Neural progenitor cell (in vitro differentiated cells): Measurements from ENCODE around the gene SLC10A7. TPM values are rescaled to one million over a fixed set of nuclear protein-coding genes. Genes with fewer than 3 reads are reported as not detected.
A peak's percentile ranks its signal among the peaks of the same experiment; 100 is the strongest.

ENCODE experiments used
- DNase-seq: peaks from one replicate; pipeline ENCODE4 v3.0.0-alpha.2; 2016; ENCODE audit warnings: low spot score
- H2AFZ ChIP-seq: fragments of 200-600 bp; sonication (generic); replicated peaks from 2 replicates; pipeline ENCODE4 v1.6.1; 2016; ENCODE audit warnings: antibody characterized with exemption
- H3F3A ChIP-seq: fragments of 200-600 bp; sonication (generic); 2 replicates; pipeline ENCODE4 v1.6.1; 2016; ENCODE audit warnings: antibody characterized with exemption, low read depth
- H3K27ac ChIP-seq: fragments of 200-600 bp; sonication (generic); 2 replicates; pipeline ENCODE4 v1.5.1; 2016; ENCODE audit warnings: mild to moderate bottlenecking
- H3K27me3 ChIP-seq: fragments of 200-600 bp; sonication (generic); 2 replicates; pipeline ENCODE4 v1.6.1; 2016; ENCODE audit warnings: mild to moderate bottlenecking, moderate library complexity
- H3K36me3 ChIP-seq: fragments of 200-600 bp; sonication (generic); 2 replicates; pipeline ENCODE4 v1.5.1; 2016
- H3K4me1 ChIP-seq: fragments of 200-600 bp; sonication (generic); 2 replicates; pipeline ENCODE4 v1.6.1; 2016; ENCODE audit warnings: mixed run types
- H3K4me2 ChIP-seq: fragments of 200-600 bp; sonication (generic); 2 replicates; pipeline ENCODE4 v1.6.1; 2016
- H3K4me3 ChIP-seq: fragments of 200-600 bp; sonication (generic); 2 replicates; pipeline ENCODE4 v1.5.1; 2016
- H3K79me2 ChIP-seq: fragments of 200-600 bp; sonication (generic); 2 replicates; pipeline ENCODE4 v1.6.1; 2016; ENCODE audit warnings: low read depth
- H3K9ac ChIP-seq: fragments of 200-600 bp; sonication (generic); 2 replicates; pipeline ENCODE4 v1.6.1; 2016
- H3K9me3 ChIP-seq: fragments of 200-600 bp; sonication (generic); 2 replicates; pipeline ENCODE4 v1.5.1; 2016; ENCODE audit warnings: low read depth
- H4K20me1 ChIP-seq: fragments of 200-600 bp; sonication (generic); 2 replicates; pipeline ENCODE4 v1.6.1; 2016; ENCODE audit warnings: low read depth
- H3K27ac Mint-ChIP-seq: 3 replicates; pipeline ENCODE4 v1.8.0; 2021; ENCODE audit warnings: mixed read lengths
- H3K27me3 Mint-ChIP-seq: 2 replicates; pipeline ENCODE4 v1.8.0; 2022; ENCODE audit warnings: low read depth, mild to moderate bottlenecking, inconsistent platforms, moderate library complexity, mixed read lengths; ENCODE audit not compliant: insufficient read depth
- H3K36me3 Mint-ChIP-seq: 3 replicates; pipeline ENCODE4 v1.8.0; 2021; ENCODE audit warnings: mixed read lengths
- H3K4me1 Mint-ChIP-seq: 3 replicates; pipeline ENCODE4 v1.8.0; 2021; ENCODE audit warnings: mixed read lengths
- H3K4me3 Mint-ChIP-seq: 3 replicates; pipeline ENCODE4 v1.8.0; 2021; ENCODE audit warnings: mild to moderate bottlenecking, moderate library complexity, mixed read lengths
- H3K9me3 Mint-ChIP-seq: 3 replicates; pipeline ENCODE4 v1.8.0; 2020; ENCODE audit warnings: mixed read lengths
- CTCF ChIP-seq: fragments of 200-600 bp; sonication (generic); IDR thresholded peaks from 2 replicates; pipeline ENCODE4 v1.5.1; 2017; ENCODE audit warnings: antibody characterized with exemption, mild to moderate bottlenecking
- EZH2 ChIP-seq: fragments of 200-600 bp; sonication (generic); IDR thresholded peaks from 2 replicates; pipeline ENCODE4 v1.6.1; 2017; ENCODE audit warnings: antibody characterized with exemption, mild to moderate bottlenecking, moderate library complexity
- EZH2phosphoT487 ChIP-seq: fragments of 200-600 bp; sonication (generic); IDR thresholded peaks from 2 replicates; pipeline ENCODE4 v1.6.1; 2017; ENCODE audit warnings: antibody characterized with exemption
- total RNA-seq: library from RNA; depleted of rRNA; stranded (reverse); fragments of >200 nt; gene quantifications from 2 replicates; pipeline ENCODE4 v1.2.3, GENCODE V29; 2015; ENCODE audit warnings: low replicate concordance

Gene SLC10A7
- total RNA-seq, 1 donor from 2014 or later = 9.9 TPM

GRCh38 chr4:146525754-146526153, 4.0 kb upstream of the SLC10A7 start:
- no peaks in the 10 kb centered on the region for H3K36me3 ChIP-seq
- Mint-ChIP-seq H3K4me3 (no peak overlapping the region), H3K27ac (no peak overlapping the region), H3K36me3 (no peaks in the 10 kb centered on the region), H3K27me3 (peaks cover 2% of the 10 kb centered on the region), H3K9me3 (peaks cover 4% of the 10 kb centered on the region), H3K4me1 (peaks cover 5% of the 10 kb centered on the region)
- H3K79me2 ChIP-seq = no peaks in the 10 kb centered on the region
- H4K20me1 ChIP-seq = no peaks in the 10 kb centered on the region
- H3K4me1 ChIP-seq = no peaks in the 10 kb centered on the region
- no peaks in the 10 kb centered on the region for H3K9me3 ChIP-seq
- H2AFZ ChIP-seq = no peak overlapping the region
- no peak overlapping the region for H3K27ac ChIP-seq
- H3F3A ChIP-seq = peaks cover 12% of the 10 kb centered on the region
- H3K4me3 ChIP-seq = no peak overlapping the region
- no peak for DNase-seq
- peaks cover 19% of the 10 kb centered on the region for H3K27me3 ChIP-seq
- H3K9ac ChIP-seq = no peak overlapping the region
- H3K4me2 ChIP-seq = no peak overlapping the region
- TF ChIP-seq EZH2phosphoT487 (no peak), EZH2 (no peak), CTCF (no peak)

GRCh38 chr4:146524663-146525062, 2.9 kb upstream of the SLC10A7 start:
- peaks cover 5% of the 10 kb centered on the region for H3K4me1 Mint-ChIP-seq
- H3K4me2 ChIP-seq = no peak overlapping the region
- H3K9ac ChIP-seq = no peak overlapping the region
- no peak for TF ChIP-seq EZH2phosphoT487
- TF ChIP-seq CTCF = no peak
- TF ChIP-seq EZH2 = no peak
- H3K79me2 ChIP-seq = no peaks in the 10 kb centered on the region
- H3K9me3 ChIP-seq = no peaks in the 10 kb centered on the region
- H3F3A ChIP-seq = peaks cover 12% of the 10 kb centered on the region
- no peaks in the 10 kb centered on the region for H3K36me3 ChIP-seq
- peaks cover 2% of the 10 kb centered on the region for H3K27me3 Mint-ChIP-seq
- H4K20me1 ChIP-seq = no peaks in the 10 kb centered on the region
- no peaks in the 10 kb centered on the region for H3K36me3 Mint-ChIP-seq
- no peaks in the 10 kb centered on the region for H3K9me3 Mint-ChIP-seq
- no peak overlapping the region for H2AFZ ChIP-seq
- peaks cover 30% of the 10 kb centered on the region for H3K27me3 ChIP-seq
- no peaks in the 10 kb centered on the region for H3K4me1 ChIP-seq
- no peak for DNase-seq
- H3K4me3 Mint-ChIP-seq = no peak overlapping the region
- no peak overlapping the region for H3K4me3 ChIP-seq
- no peak overlapping the region for H3K27ac ChIP-seq
- H3K27ac Mint-ChIP-seq = no peak overlapping the region

GRCh38 chr4:146522869-146523205, 1.1 kb upstream of the SLC10A7 start:
- TF ChIP-seq CTCF (no peak), EZH2phosphoT487 (no peak), EZH2 (no peak)
- Histone ChIP-seq H3K27me3 (peaks cover 35% of the 10 kb centered on the region), H4K20me1 (no peaks in the 10 kb centered on the region), H3F3A (peaks cover 12% of the 10 kb centered on the region), H3K36me3 (no peaks in the 10 kb centered on the region), H3K4me2 (peak overlapping the region; percentile 97), H3K9me3 (no peaks in the 10 kb centered on the region), H3K27ac (no peak overlapping the region), H3K9ac (peak overlapping the region; percentile 47), H2AFZ (peak overlapping the region; percentile 100), H3K4me1 (no peaks in the 10 kb centered on the region), H3K4me3 (peak overlapping the region; percentile 82), H3K79me2 (no peaks in the 10 kb centered on the region)
- Mint-ChIP-seq H3K27ac (no peak overlapping the region), H3K36me3 (no peaks in the 10 kb centered on the region), H3K9me3 (no peaks in the 10 kb centered on the region), H3K27me3 (no peaks in the 10 kb centered on the region), H3K4me1 (peaks cover 5% of the 10 kb centered on the region), H3K4me3 (no peak overlapping the region)
- no peak for DNase-seq
